CD8-positive, alpha-beta memory T cell (primary cell): ENCODE results near the gene TTC33. TPM values are rescaled to one million over a fixed set of nuclear protein-coding genes. Genes with fewer than 3 reads are reported as not detected.
A peak's percentile ranks its signal among the peaks of the same experiment; 100 is the strongest.

ENCODE experiments used
- CTCF ChIA-PET: fragments of 350-600 bp; sonication (Branson Sonifier 250); formaldehyde crosslinking; loops from one replicate; lab custom pipeline; 2021; ENCODE audit warnings: antibody characterized with exemption; lab: Charles Lee
- POLR2A ChIA-PET: fragments of 350-600 bp; sonication (Branson Sonifier 250); formaldehyde crosslinking; loops from one replicate; lab custom pipeline; 2021; ENCODE audit warnings: antibody characterized with exemption; lab: Charles Lee
- DNase-seq, 5 donors: peaks; one replicate each; pipeline versions ENCODE4 v3.0.0 to v3.0.0-alpha.2; 2020 to 2022; ENCODE audit warnings: mixed read lengths in 1 of 5
- H3K27ac ChIP-seq: one replicate; pipeline ENCODE4 v1.7.0; 2013; ENCODE audit warnings: low read depth, mild to moderate bottlenecking, low read length, moderate library complexity
- H3K27me3 ChIP-seq: 2 replicates; pipeline ENCODE4 v1.7.0; 2013; ENCODE audit warnings: low read length, mild to moderate bottlenecking; ENCODE audit not compliant: insufficient read depth, poor library complexity, severe bottlenecking
- H3K36me3 ChIP-seq: 2 replicates; pipeline ENCODE4 v1.7.0; 2013; ENCODE audit warnings: mild to moderate bottlenecking, low read length, moderate library complexity; ENCODE audit not compliant: insufficient read depth
- H3K4me1 ChIP-seq: 2 replicates; pipeline ENCODE4 v1.7.0; 2013; ENCODE audit warnings: mild to moderate bottlenecking, low read length, moderate library complexity; ENCODE audit not compliant: insufficient read depth
- H3K4me3 ChIP-seq: 2 replicates; pipeline ENCODE4 v1.7.0; 2013; ENCODE audit warnings: mild to moderate bottlenecking, low read length
- H3K9me3 ChIP-seq: 2 replicates; pipeline ENCODE4 v1.7.0; 2013; ENCODE audit warnings: mild to moderate bottlenecking, low read length
- H3K27ac Mint-ChIP-seq, 8 donors: one replicate each; pipeline ENCODE4 v1.8.0; 2020 to 2021; ENCODE audit warnings: mixed read lengths in 8 of 8, mild to moderate bottlenecking in 6 of 8, inconsistent platforms in 3 of 8, moderate library complexity in 3 of 8
- H3K27me3 Mint-ChIP-seq, 2 donors: one replicate each; pipeline ENCODE4 v1.8.0; 2020 to 2021; ENCODE audit warnings: mixed read lengths in 2 of 2, mild to moderate bottlenecking in 1 of 2, moderate library complexity in 1 of 2
- H3K36me3 Mint-ChIP-seq, 3 donors: one replicate each; pipeline ENCODE4 v1.8.0; 2020 to 2021; ENCODE audit warnings: mixed read lengths in 3 of 3, inconsistent platforms in 1 of 3, mild to moderate bottlenecking in 1 of 3
- H3K4me1 Mint-ChIP-seq, 3 donors: one replicate each; pipeline ENCODE4 v1.8.0; 2020 to 2021; ENCODE audit warnings: mixed read lengths in 3 of 3, inconsistent platforms in 1 of 3, mild to moderate bottlenecking in 1 of 3
- H3K4me3 Mint-ChIP-seq, 7 donors: one replicate each; pipeline ENCODE4 v1.8.0; 2020 to 2021; ENCODE audit warnings: mixed read lengths in 7 of 7, mild to moderate bottlenecking in 6 of 7, moderate library complexity in 4 of 7, inconsistent platforms in 2 of 7
- H3K9me3 Mint-ChIP-seq, 5 donors: one replicate each; pipeline ENCODE4 v1.8.0; 2020 to 2022; ENCODE audit warnings: mixed read lengths in 5 of 5, mild to moderate bottlenecking in 3 of 5, moderate library complexity in 2 of 5, inconsistent platforms in 1 of 5
- polyA plus RNA-seq: library from polyadenylated mRNA; unstranded; fragments of 300-500 nt; fragmentation: Illumina TruSeq; gene quantifications from one replicate; pipeline ENCODE4 v1.2.3, GENCODE V29; 2021
- total RNA-seq, 2 experiments: library from RNA; stranded (reverse); gene quantifications; one replicate each; pipeline ENCODE4 v1.2.3, GENCODE V29; 2021

TTC33 gene
- total and polyA plus RNA-seq, 3 experiments from 2014 or later = 13.9 to 27.7 (median 25.3) TPM

GRCh38 chr5:40682154-40683017 is 73.4 kb downstream of the TTC33 start:
- H3K27me3 ChIP-seq = no peaks in the 10 kb centered on the region
- H3K4me3 Mint-ChIP-seq = peak overlapping the region; percentile 91 to 100 (median 99)
- CTCF ChIA-PET = interaction anchor here (0.8 to 4.4 kb wide), 5 partner anchors 30 to 734 kb away, joined by 3 to 28 read pairs (median 3); no protein-coding TSS in a partner anchor

GRCh38 chr5:40681363-40682153 is 74.2 kb downstream of the TTC33 start:
- peak overlapping the region; percentile 91 to 99 (median 96) for H3K27ac Mint-ChIP-seq
- H3K27ac ChIP-seq = peak overlapping the region; percentile 77
- POLR2A ChIA-PET = interaction anchor here (0.5 to 3.9 kb wide), 6 partner anchors 28 to 291 kb away, joined by 4 to 28 read pairs (median 8); no protein-coding TSS in a partner anchor
- H3K36me3 ChIP-seq = peaks cover 7% of the 10 kb centered on the region
- peaks cover 45% of the 10 kb centered on the region for H3K4me1 ChIP-seq
- H3K4me3 Mint-ChIP-seq = peak overlapping the region; percentile 91 to 100 (median 99)
- H3K9me3 ChIP-seq = no peaks in the 10 kb centered on the region
- CTCF ChIA-PET = interaction anchor here (0.6 to 4.4 kb wide), 12 partner anchors 11 to 733 kb away, joined by 3 to 28 read pairs (median 3); no protein-coding TSS in a partner anchor
- DNase-seq = peak in 4 of 5 donors; percentile 17 to 61 (median 47)
- peaks cover 0 to 2% (median 0%) of the 10 kb centered on the region in 5 donors for H3K9me3 Mint-ChIP-seq
- H3K4me1 Mint-ChIP-seq = peaks cover 54 to 61% (median 59%) of the 10 kb centered on the region in 3 donors
- H3K4me3 ChIP-seq = peak overlapping the region; percentile 96
- peaks cover 0 to 3% of the 10 kb centered on the region in 2 donors for H3K27me3 Mint-ChIP-seq
- peaks cover 8 to 68% (median 11%) of the 10 kb centered on the region in 3 donors for H3K36me3 Mint-ChIP-seq
- H3K27me3 ChIP-seq = no peaks in the 10 kb centered on the region

More at GRCh38 chr5:40682154-40683017, 73.4 kb downstream of the TTC33 start:
- H3K9me3 ChIP-seq = no peaks in the 10 kb centered on the region
- H3K36me3 ChIP-seq = peaks cover 7% of the 10 kb centered on the region
- Mint-ChIP-seq H3K27ac (peak overlapping the region; percentile 91 to 99 (median 96)), H3K9me3 (peaks cover 0 to 2% (median 0%) of the 10 kb centered on the region in 5 donors), H3K36me3 (peaks cover 10 to 74% (median 12%) of the 10 kb centered on the region in 3 donors), H3K4me1 (peaks cover 52 to 61% (median 59%) of the 10 kb centered on the region in 3 donors), H3K27me3 (peaks cover 0 to 3% of the 10 kb centered on the region in 2 donors)
- H3K27ac ChIP-seq = peak overlapping the region; percentile 77
- peaks cover 44% of the 10 kb centered on the region for H3K4me1 ChIP-seq
- peak overlapping the region; percentile 96 for H3K4me3 ChIP-seq
- DNase-seq = no peak
- POLR2A ChIA-PET = interaction anchor here (1.4 to 3.9 kb wide), 4 partner anchors 29 to 292 kb away, joined by 4 to 28 read pairs (median 12); no protein-coding TSS in a partner anchor

GRCh38 chr5:40680741-40681362 is 74.9 kb downstream of the TTC33 start:
- Histone ChIP-seq H3K4me1 (peaks cover 45% of the 10 kb centered on the region), H3K27me3 (no peaks in the 10 kb centered on the region), H3K27ac (peak overlapping the region; percentile 77), H3K4me3 (peak overlapping the region; percentile 96), H3K36me3 (peaks cover 7% of the 10 kb centered on the region), H3K9me3 (no peaks in the 10 kb centered on the region)
- peaks cover 0 to 2% (median 0%) of the 10 kb centered on the region in 5 donors for H3K9me3 Mint-ChIP-seq
- DNase-seq = peak; percentile 45 to 77 (median 58)
- peak overlapping the region; percentile 91 to 99 (median 96) for H3K27ac Mint-ChIP-seq
- H3K4me3 Mint-ChIP-seq = peak overlapping the region; percentile 91 to 100 (median 99)
- H3K4me1 Mint-ChIP-seq = peaks cover 53 to 61% (median 59%) of the 10 kb centered on the region in 3 donors
- H3K36me3 Mint-ChIP-seq = peaks cover 8 to 61% (median 11%) of the 10 kb centered on the region in 3 donors
- H3K27me3 Mint-ChIP-seq = peaks cover 0 to 3% of the 10 kb centered on the region in 2 donors
- CTCF ChIA-PET = interaction anchor here (0.6 to 4.4 kb wide), 13 partner anchors 10 to 416 kb away, joined by 3 to 28 read pairs (median 3); no protein-coding TSS in a partner anchor
- POLR2A ChIA-PET = interaction anchor here (0.5 to 3.9 kb wide), 9 partner anchors 27 to 290 kb away, joined by 3 to 28 read pairs (median 5); no protein-coding TSS in a partner anchor

GRCh38 chr5:40679913-40680681 is 75.7 kb downstream of the TTC33 start, which contains the start of gene PTGER4:
TSS of gene PTGER4 (plus strand) at chr5:40679915. CDS start at chr5:40680994, 1,079 bp downstream.
- peak in 2 of 5 donors; percentile 28 to 67 for DNase-seq
- ChIA-PET CTCF (interaction anchor here (0.9 to 4.4 kb wide), 10 partner anchors 10 to 415 kb away, joined by 3 to 28 read pairs (median 3); no protein-coding TSS in a partner anchor), POLR2A (interaction anchor here (0.8 to 3.9 kb wide), 7 partner anchors 26 to 289 kb away, joined by 3 to 28 read pairs (median 5); no protein-coding TSS in a partner anchor)
- Histone ChIP-seq H3K4me3 (peak within 1 kb of the TSS; percentile 96), H3K4me1 (peaks cover 46% of the 10 kb centered on the region), H3K9me3 (no peaks in the 10 kb centered on the region), H3K36me3 (peaks cover 7% of the 10 kb centered on the region), H3K27ac (peak within 1 kb of the TSS; percentile 77), H3K27me3 (no peaks in the 10 kb centered on the region)
- peak within 1 kb of the TSS; percentile 95 to 99 (median 98) for H3K27ac Mint-ChIP-seq
- H3K4me3 Mint-ChIP-seq = peak within 1 kb of the TSS; percentile 91 to 100 (median 99)
- H3K9me3 Mint-ChIP-seq = peaks cover 0 to 2% (median 0%) of the 10 kb centered on the region in 5 donors
- H3K36me3 Mint-ChIP-seq = peaks cover 8 to 53% (median 11%) of the 10 kb centered on the region in 3 donors
- peaks cover 0 to 3% of the 10 kb centered on the region in 2 donors for H3K27me3 Mint-ChIP-seq
- H3K4me1 Mint-ChIP-seq = peaks cover 52 to 60% (median 59%) of the 10 kb centered on the region in 3 donors

- peaks cover 52 to 60% (median 60%) of the 10 kb centered on the region in 3 donors for H3K4me1 Mint-ChIP-seq
- POLR2A ChIA-PET = interaction anchor here (0.5 to 3.9 kb wide), 5 partner anchors 9 to 278 kb away, joined by 3 to 28 read pairs (median 3); no protein-coding TSS in a partner anchor
- H3K9me3 ChIP-seq = no peaks in the 10 kb centered on the region
Observed at GRCh38 chr5:40679148-40679912, 76.4 kb downstream of the TTC33 start.

More at GRCh38 chr5:40679148-40679912, 76.4 kb downstream of the TTC33 start:
- Histone ChIP-seq H3K4me3 (peak overlapping the region; percentile 96), H3K27me3 (no peaks in the 10 kb centered on the region), H3K36me3 (peaks cover 7% of the 10 kb centered on the region), H3K4me1 (peaks cover 46% of the 10 kb centered on the region), H3K27ac (peak overlapping the region; percentile 77)
- H3K36me3 Mint-ChIP-seq = peaks cover 8 to 48% (median 11%) of the 10 kb centered on the region in 3 donors
- DNase-seq = peak; percentile 88 to 93 (median 89)
- H3K4me3 Mint-ChIP-seq = peak overlapping the region; percentile 91 to 100 (median 99)
- CTCF ChIA-PET = interaction anchor here (0.9 to 4.4 kb wide), 7 partner anchors 9 to 312 kb away, joined by 3 to 28 read pairs (median 3); no protein-coding TSS in a partner anchor
- peaks cover 0 to 2% (median 0%) of the 10 kb centered on the region in 5 donors for H3K9me3 Mint-ChIP-seq
- H3K27me3 Mint-ChIP-seq = peaks cover 0 to 3% of the 10 kb centered on the region in 2 donors
- peak overlapping the region; percentile 95 to 98 (median 98) for H3K27ac Mint-ChIP-seq
